Kidney epithelial cell (primary cell): ENCODE measurements around the gene F2RL1. TPM values are rescaled to one million over a fixed set of nuclear protein-coding genes. Genes with fewer than 3 reads are reported as not detected.

Experiments
- DNase-seq: peaks from one replicate; pipeline ENCODE4 v3.0.0-alpha.2; 2010; ENCODE audit warnings: low read depth
- H3K27me3 ChIP-seq: 2 replicates; pipeline ENCODE4 v1.6.0; 2011; ENCODE audit warnings: low read length; ENCODE audit not compliant: control insufficient read depth, insufficient read depth
- H3K36me3 ChIP-seq: 2 replicates; pipeline ENCODE4 v1.5.1; 2011; ENCODE audit warnings: low read length; ENCODE audit not compliant: control insufficient read depth, insufficient read depth
- H3K4me3 ChIP-seq: 2 replicates; pipeline ENCODE4 v1.5.1; 2011; ENCODE audit warnings: low read depth, mild to moderate bottlenecking, control low read depth, low read length
- CTCF ChIP-seq: IDR thresholded peaks from 2 replicates; pipeline ENCODE4 v1.5.1; 2011; ENCODE audit warnings: mild to moderate bottlenecking, moderate library complexity, low read length, control low read depth, inconsistent platforms; ENCODE audit not compliant: insufficient read depth, poor library complexity, severe bottlenecking
- total RNA-seq: library from RNA; depleted of rRNA; stranded (reverse); fragments of >200 nt; gene quantifications from 2 replicates; pipeline ENCODE4 v1.2.3, GENCODE V29; 2015

Gene F2RL1
- total RNA-seq, 1 donor from 2014 or later = 144 TPM

- TF ChIP-seq CTCF = peak; percentile 73
- H3K27me3 ChIP-seq = no peaks in the 10 kb centered on the region
- peak; percentile 31 for DNase-seq
Measured at GRCh38 chr5:76867827-76868693, 49.2 kb downstream of the F2RL1 start.

GRCh38 chr5:76870046-76870445, 51.2 kb downstream of the F2RL1 start:
- Histone ChIP-seq H3K4me3 (no peak overlapping the region), H3K36me3 (no peaks in the 10 kb centered on the region), H3K27me3 (no peaks in the 10 kb centered on the region)
- no peak for DNase-seq
- TF ChIP-seq CTCF = no peak

More at GRCh38 chr5:76867827-76868693, 49.2 kb downstream of the F2RL1 start:
- Histone ChIP-seq H3K4me3 (no peak overlapping the region), H3K36me3 (no peaks in the 10 kb centered on the region)

- Histone ChIP-seq H3K36me3 (no peaks in the 10 kb centered on the region), H3K4me3 (no peak overlapping the region), H3K27me3 (no peaks in the 10 kb centered on the region)
- no peak for DNase-seq
- no peak for TF ChIP-seq CTCF
Measured at GRCh38 chr5:76874088-76874581, 55.3 kb downstream of the F2RL1 start.

Other genes with a start within 250 kb of the F2RL1 start
- gene F2RL2, start 195.6 kb upstream of the F2RL1 start, total RNA-seq = 2.0 and 2.5 TPM in 2 replicates
- gene F2R, start 102.9 kb upstream of the F2RL1 start, total RNA-seq = 105 and 111 TPM in 2 replicates
- gene S100Z, start 31.0 kb downstream of the F2RL1 start, total RNA-seq = not detected in 2 replicates
- not detected in 2 replicates for gene CRHBP, start 134.0 kb downstream of the F2RL1 start, total RNA-seq
- 19.8 and 20.9 TPM in 2 replicates for gene AGGF1, start 211.4 kb downstream of the F2RL1 start, total RNA-seq